Measurements from ENCODE around the gene ZNF296. TPM values are rescaled to one million over a fixed set of nuclear protein-coding genes. Genes with fewer than 3 reads are reported as not detected.

Gene ZNF296
- total and polyA plus RNA-seq, 2 donors (not counting 3 experiments of a cell fraction or from before 2014, with no cell fraction given) = 0.35 to 1.8 TPM

- Histone ChIP-seq H3K9ac (replicated peaks; ENCODE audit: extremely low read depth, insufficient read depth, low read length) (no peak overlapping the region), H3K9me1 (replicated peaks; ENCODE audit: control insufficient read depth, extremely low read depth, insufficient read depth, low read length) (no peaks in the 10 kb centered on the region), H3K79me2 (ENCODE audit: control insufficient read depth, insufficient read depth, low read length) (peaks cover 4% of the 10 kb centered on the region), H3K4me2 (ENCODE audit: insufficient read depth, low read length) (no peak overlapping the region), H3K4me1 (ENCODE audit: control insufficient read depth, extremely low read depth, insufficient read depth, low read length) (no peaks in the 10 kb centered on the region), H3K4me3 (replicated peaks in 1 of 3; ENCODE audit: insufficient read depth in 1 of 3, low read depth in 1 of 3, low read length in 3 of 3) (no peak overlapping the region), H3K9me3 (replicated peaks; ENCODE audit: control insufficient read depth, insufficient read depth, low read length) (no peaks in the 10 kb centered on the region), H3K36me3 (ENCODE audit: control insufficient read depth in 2 of 2, extremely low read depth in 1 of 2, insufficient read depth in 2 of 2, low read length in 2 of 2) (peaks cover 18 to 70% of the 10 kb centered on the region in 2 experiments), H3K27me3 (ENCODE audit: control insufficient read depth in 2 of 2, insufficient read depth in 2 of 2, low read length in 2 of 2) (no peaks in the 10 kb centered on the region), H4K20me1 (replicated peaks; ENCODE audit: control insufficient read depth, extremely low read depth, insufficient read depth, low read length) (no peaks in the 10 kb centered on the region), H2AFZ (ENCODE audit: low read depth, low read length) (no peak overlapping the region), H3K27ac (ENCODE audit: insufficient read depth, low read depth, low read length) (no peak overlapping the region)
- intact Hi-C loops (cut with micrococcal nuclease) (no loop called here), dilution Hi-C loops (cut with MboI; ENCODE audit: extremely low pct_ligation_motif_present, low sequenced_read_pairs) (no loop called here)
- no peak for FAIRE-seq
- TF ChIP-seq MYC (IDR thresholded peaks at IDR 0.05; ENCODE audit: low read depth, low read length) (no peak), MAX (IDR thresholded peaks at IDR 0.05; ENCODE audit: insufficient read depth, insufficient read length) (no peak), POLR2AphosphoS5 (IDR thresholded peaks at IDR 0.05; ENCODE audit: insufficient read depth, low read depth, low read length) (no peak), FOS (IDR thresholded peaks at IDR 0.05; ENCODE audit: borderline replicate concordance, insufficient read depth, low read length) (no peak), GATA2 (IDR thresholded peaks at IDR 0.05; ENCODE audit: insufficient read depth, insufficient read length, low read depth, low read length) (no peak), POLR2A (IDR thresholded peaks at IDR 0.05; ENCODE audit: low read depth, low read length) (no peak), EZH2 (IDR thresholded peaks at IDR 0.05; ENCODE audit: borderline replicate concordance, low read depth, low read length, severe bottlenecking) (no peak), CTCF (IDR thresholded peaks at IDR 0.05; ENCODE audit: extremely low read depth in 1 of 2, insufficient read depth in 1 of 2, low read depth in 1 of 2, low read length in 2 of 2) (no peak), JUN (IDR thresholded peaks at IDR 0.05; ENCODE audit: borderline replicate concordance, insufficient read depth, insufficient read length, low read depth) (no peak)
- ChIA-PET POLR2A (interaction anchor here (0.6 kb wide), 1 partner anchor 266 kb away, joined by 5 read pairs; no protein-coding TSS in a partner anchor), CTCF (interaction anchor here (1.1 kb wide), 2 partner anchors 10 to 40 kb away, joined by 3 to 4 read pairs; no protein-coding TSS in a partner anchor)
- BruUV-seq (replicated peaks) = no TSS peak
- no peak for DNase-seq (ENCODE audit: low read depth, low spot score)
Measured at GRCh38 chr19:45056831-45057230, 19.4 kb downstream of the ZNF296 start.
